HG02943 (cell line): Measurements from ENCODE around the gene MFSD11.
A peak's percentile ranks its signal among the peaks of the same experiment; 100 is the strongest.
"Not testable (repeated sequence)": the region's sequence is repeated elsewhere in the genome, so short reads cannot be mapped to it uniquely, and the experiment has no call there.

Experiments used
- ATAC-seq: cut with Tn5 transposase; IDR thresholded peaks from one replicate; pipeline ENCODE4 v1.9.1; 2021; ENCODE audit warnings: mild to moderate bottlenecking, low read depth, moderate library complexity; ENCODE audit not compliant: unreplicated experiment

MFSD11 gene

DNA sequence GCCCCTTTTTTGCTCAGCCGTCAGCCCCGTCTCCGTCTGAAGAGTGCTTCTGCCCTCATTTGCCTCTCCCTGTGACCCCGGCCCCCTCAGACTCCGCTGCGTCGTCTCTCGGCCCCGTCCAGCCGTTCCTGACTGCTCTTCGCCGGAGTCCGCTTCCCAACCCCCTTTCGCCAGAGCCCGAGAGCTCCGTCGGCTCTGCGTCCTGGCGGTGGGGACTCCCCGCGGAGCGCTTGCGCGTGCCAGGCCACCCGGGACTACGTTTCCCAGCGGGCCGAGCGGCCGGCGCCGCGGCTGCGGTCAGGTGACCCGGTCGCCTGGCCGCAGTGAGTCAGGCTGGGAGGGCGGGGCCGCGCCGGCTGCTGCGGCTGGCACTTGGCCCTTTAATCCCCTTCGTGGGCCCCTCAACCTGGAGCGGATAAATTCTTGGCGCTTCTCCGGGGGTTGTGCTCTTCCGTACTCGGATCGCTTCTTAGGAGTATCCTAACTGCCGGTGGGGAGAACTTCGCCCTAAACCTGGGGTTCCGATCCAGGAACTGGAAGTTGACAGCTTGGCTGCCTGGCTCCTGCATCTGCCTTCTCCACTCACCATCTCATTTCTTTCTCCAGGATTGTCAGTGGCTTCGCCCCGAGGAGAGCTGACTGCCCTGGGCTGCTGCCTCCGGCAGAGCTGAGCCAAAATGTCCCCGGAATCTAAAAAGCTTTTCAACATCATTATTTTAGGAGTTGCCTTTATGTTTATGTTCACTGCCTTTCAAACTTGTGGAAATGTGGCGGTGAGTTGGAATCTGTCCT, at the start of gene MFSD11:
Gene MFSD11, plus strand, starts transcription at position 444 of the 792 bp plus-strand sequence. Its CDS starts 234 bp downstream, at position 678.
- peak; percentile 57 for ATAC-seq

DNA sequence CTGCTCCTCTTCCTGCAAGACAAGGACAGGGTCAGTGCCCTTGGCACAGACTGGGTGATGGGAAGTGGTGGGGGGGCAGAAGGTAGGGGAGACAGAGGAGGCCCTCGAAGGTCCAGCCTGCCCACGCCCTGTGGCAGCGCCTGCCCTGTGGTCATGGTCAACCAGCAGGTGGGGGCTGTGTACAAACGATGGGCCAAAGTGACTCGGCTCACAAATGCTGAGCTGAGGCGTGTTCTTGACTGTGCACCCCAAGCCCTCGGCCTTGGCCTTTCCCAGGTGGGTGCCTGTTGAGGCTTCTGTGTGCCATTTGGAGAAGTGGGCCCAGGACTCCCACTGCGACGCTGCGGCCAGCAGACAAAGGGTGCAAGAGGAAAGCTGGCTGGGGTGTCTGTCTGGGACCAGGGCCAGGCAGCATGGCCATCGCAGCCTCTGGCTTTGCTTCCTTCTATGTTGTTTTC, 49.7 kb upstream of the MFSD11 start:
- ATAC-seq = no peak

DNA sequence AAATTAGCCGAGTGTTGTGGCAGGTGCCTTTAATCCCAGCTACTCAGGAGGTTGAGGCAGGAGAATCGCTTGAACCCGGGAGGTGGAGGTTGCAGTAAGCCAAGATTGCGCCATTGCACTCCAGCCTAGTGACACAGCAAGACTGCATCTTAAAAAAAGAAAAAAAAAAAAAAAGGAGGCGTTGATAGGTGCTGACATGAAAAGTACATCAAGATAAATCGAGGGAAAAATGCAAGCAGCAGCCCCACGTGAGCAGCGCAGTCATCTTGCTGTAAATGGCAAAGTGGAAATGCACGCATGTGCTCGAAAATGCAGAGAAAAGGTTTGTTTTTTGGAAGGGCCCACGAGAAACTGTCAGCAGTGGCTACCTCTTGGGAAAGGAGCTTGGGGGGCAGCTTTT, 48.1 kb upstream of the MFSD11 start:
- no peak for ATAC-seq

GRCh38 chr17:76690596-76691280, 47.2 kb upstream of the MFSD11 start:
- ATAC-seq = no peak

- ATAC-seq = no peak
Measured at GRCh38 chr17:76691379-76692191, 46.3 kb upstream of the MFSD11 start.

- no peak for ATAC-seq
Measured at GRCh38 chr17:76695059-76695831, 42.7 kb upstream of the MFSD11 start.

DNA sequence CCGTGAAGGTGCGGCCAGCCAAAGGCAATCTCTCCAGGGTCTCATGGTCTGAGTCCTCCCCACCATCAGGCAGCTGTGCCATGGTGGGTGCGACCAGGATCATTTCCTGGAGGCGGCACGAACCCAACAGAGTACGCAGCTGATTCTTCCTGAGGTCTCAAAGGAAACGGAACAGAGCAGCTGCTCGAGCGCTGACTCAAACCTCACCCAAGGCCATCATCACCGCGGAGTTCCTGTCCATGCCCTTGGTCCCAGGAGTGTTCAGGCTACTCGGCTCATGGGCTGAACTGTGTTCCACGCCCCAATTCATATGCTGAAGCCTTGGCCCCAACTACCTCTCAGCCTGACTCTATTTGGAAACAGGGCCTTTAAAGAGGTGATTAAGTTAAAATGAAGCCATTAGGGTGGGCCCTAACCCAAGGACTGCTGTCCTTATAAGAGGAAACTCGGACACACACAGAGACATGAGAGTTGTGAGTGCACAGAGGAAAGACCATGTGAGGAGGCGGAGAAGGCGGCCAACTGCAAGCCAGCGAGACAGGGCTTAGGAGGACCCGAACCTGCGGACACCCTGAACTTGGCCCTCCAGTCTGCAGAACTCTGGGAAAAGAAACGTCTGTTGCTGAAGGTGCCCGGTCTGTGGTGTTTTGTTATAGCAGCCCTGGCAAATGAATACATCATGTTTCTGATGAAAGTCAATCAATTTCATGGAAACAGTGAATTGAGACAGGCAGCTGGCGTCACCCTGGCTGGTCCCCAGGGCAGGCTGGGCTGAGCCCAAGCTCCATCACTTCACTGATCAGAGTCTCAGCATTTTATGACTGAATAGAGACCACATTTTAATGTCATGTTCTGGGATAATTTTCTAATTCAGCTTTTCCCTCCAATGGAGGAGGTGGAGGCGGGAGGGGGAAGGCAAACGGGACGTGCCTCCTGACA, 40.9 kb upstream of the MFSD11 start:
- ATAC-seq = no peak

DNA sequence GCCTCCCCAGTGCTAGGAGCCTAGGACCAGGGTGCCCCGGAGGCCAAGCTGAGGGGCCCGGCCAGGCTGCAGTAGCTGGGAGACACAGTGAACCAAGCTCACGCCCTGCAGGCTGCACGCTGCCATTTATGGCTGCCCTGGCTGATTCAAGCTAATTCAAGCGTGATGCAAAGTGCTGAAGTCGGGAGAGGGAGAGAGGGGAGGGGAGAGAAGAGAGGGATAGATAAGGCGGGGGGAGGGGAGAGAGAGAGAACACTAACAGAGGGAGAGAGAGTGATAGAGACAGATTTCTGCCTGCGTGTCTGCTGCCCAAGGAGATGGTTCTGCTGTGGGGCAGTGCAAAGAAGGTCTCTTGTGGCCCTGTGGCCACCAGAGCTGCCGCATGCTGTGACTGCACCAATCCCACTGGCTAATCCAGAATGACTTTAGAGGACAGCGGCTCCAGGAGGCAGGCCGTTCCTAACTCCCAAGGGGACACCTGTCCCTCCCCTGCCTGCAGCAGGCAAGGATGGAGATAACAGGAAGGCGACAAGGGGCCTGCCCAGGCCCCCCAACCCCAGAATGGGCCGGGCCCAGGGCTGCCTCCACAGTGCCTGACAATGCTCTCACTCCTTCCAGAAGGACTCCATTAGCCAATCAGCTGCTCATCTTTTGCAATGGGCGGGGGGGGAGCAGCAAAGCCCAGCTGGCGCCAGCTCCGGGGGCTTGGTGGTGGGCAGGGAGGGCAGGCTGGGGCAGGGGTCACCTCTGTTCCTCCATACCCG, 40.0 kb upstream of the MFSD11 start:
- ATAC-seq = no peak

GRCh38 chr17:76698466-76698977, 39.4 kb upstream of the MFSD11 start:
- ATAC-seq = not testable (repeated sequence)

DNA sequence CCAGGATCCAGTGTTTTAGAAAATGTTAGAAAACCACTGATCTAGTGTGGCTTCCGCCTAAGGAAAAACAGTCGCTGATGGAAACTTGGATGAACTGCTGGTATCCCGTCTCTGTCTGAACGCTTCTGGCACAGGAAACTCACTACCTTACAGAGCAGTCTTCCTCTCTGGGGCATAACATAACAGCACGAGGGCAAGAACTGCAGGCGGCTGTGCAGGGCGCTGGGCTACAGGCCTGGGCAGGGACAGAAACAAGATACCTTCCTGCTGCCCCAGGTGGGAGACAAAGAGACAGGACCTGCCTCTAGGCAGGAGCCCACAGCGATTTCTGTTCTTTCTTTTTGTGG, 37.7 kb upstream of the MFSD11 start:
- ATAC-seq = no peak

GRCh38 chr17:76700617-76701470, 37.1 kb upstream of the MFSD11 start:
- no peak for ATAC-seq

GRCh38 chr17:76701471-76701967, 36.4 kb upstream of the MFSD11 start:
- no peak for ATAC-seq

- no peak for ATAC-seq
Measured at GRCh38 chr17:76702076-76702475, 35.8 kb upstream of the MFSD11 start.

- no peak for ATAC-seq
Measured at GRCh38 chr17:76702941-76703637, 34.8 kb upstream of the MFSD11 start.

DNA sequence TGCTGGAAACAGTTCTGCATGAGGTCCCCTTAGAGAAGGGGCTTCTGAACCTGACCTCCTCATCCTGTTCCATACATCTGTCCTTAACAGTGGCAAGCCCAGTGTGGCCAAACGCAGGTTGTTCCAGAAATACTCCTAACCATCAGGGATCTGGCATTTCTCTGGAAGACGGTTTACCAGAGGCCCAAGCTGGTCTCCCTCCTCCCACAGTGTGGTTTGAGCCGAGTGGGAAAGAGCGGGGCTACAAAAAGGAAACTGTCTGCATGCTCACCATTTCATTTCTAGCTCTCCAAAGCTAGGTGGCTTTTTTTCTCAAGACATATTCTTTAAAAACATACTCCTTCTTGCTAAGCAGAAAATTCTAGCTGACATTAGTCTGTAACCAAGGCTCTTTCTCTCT, 33.1 kb upstream of the MFSD11 start:
- no peak for ATAC-seq

DNA sequence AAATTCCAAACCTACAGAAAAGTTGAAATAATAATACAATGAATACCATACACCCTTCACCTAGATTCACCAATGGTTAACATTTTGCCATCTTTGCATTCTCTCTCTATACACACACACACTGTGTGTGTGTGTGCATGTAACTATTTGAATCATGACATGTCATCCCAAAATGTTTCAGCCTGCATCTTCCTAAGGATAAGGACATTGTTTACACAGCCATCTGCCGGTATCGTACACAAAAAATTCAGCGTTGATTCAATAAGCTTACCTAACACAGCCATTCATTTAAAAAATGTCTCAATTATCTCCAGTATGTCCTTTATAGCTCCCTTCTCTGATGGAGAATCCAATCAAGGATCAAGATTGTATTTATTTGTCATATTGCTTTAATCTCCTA, 31.1 kb upstream of the MFSD11 start:
- ATAC-seq = no peak
